HepG2 (cell line): Measurements from ENCODE around the gene TPPP2. TPM values are rescaled to one million over a fixed set of nuclear protein-coding genes. Genes with fewer than 3 reads are reported as not detected.
A peak's percentile ranks its signal among the peaks of the same experiment; 100 is the strongest.

Source experiments
- AGO1 ChIP-seq: fragments of 200-400 bp; formaldehyde crosslinking; IDR thresholded peaks from 2 replicates; pipeline ENCODE4 v1.6.1; 2017; ENCODE audit warnings: mild to moderate bottlenecking, low read depth, low read length, moderate library complexity; ENCODE audit not compliant: poor library complexity, severe bottlenecking
- ARID2 ChIP-seq: sonication (generic); formaldehyde crosslinking; IDR thresholded peaks from 2 replicates; pipeline ENCODE4 v1.8.1; 2022; ENCODE audit warnings: mild to moderate bottlenecking, missing genetic modification reagents, borderline replicate concordance
- DMAP1 ChIP-seq: IDR thresholded peaks from 2 replicates; pipeline ENCODE4 v1.6.1; 2016
- EEA1 ChIP-seq: sonication (generic); formaldehyde crosslinking; IDR thresholded peaks from 2 replicates; pipeline ENCODE4 v1.5.1; 2020; ENCODE audit warnings: mild to moderate bottlenecking, missing genetic modification reagents, borderline replicate concordance
- ETS1 ChIP-seq: sonication (generic); formaldehyde crosslinking; IDR thresholded peaks from 2 replicates; pipeline ENCODE4 v1.4.0; 2020; ENCODE audit warnings: missing genetic modification reagents
- GABPB1 ChIP-seq: IDR thresholded peaks from 2 replicates; pipeline ENCODE4 v1.6.1; 2016; ENCODE audit warnings: mild to moderate bottlenecking, missing genetic modification reagents, moderate library complexity, missing compliant biosample characterization
- GATAD2A ChIP-seq: IDR thresholded peaks from 2 replicates; pipeline ENCODE4 v1.6.1; 2016
- HES4 ChIP-seq: sonication (generic); formaldehyde crosslinking; IDR thresholded peaks from 2 replicates; pipeline ENCODE4 v1.9.0; 2021; ENCODE audit warnings: mild to moderate bottlenecking, missing genetic modification reagents, borderline replicate concordance
- HNF4A ChIP-seq: sonication (generic); formaldehyde crosslinking; IDR thresholded peaks from 2 replicates; pipeline ENCODE4 v1.4.0; 2020; ENCODE audit warnings: missing genetic modification reagents
- IKZF4 ChIP-seq: sonication (generic); formaldehyde crosslinking; IDR thresholded peaks from 2 replicates; pipeline ENCODE4 v1.5.1; 2020; ENCODE audit warnings: borderline replicate concordance, mild to moderate bottlenecking, low read depth, missing genetic modification reagents; ENCODE audit errors: not compliant biosample characterization
- MAX ChIP-seq: IDR thresholded peaks from 2 replicates; pipeline ENCODE4 v1.6.1; 2012; ENCODE audit warnings: inconsistent platforms
- MTF2 ChIP-seq: sonication (generic); formaldehyde crosslinking; IDR thresholded peaks from 2 replicates; pipeline ENCODE4 v1.5.0; 2020; ENCODE audit warnings: missing genetic modification reagents, borderline replicate concordance
- MXI1 ChIP-seq: IDR thresholded peaks from 3 replicates; pipeline ENCODE4 v1.6.1; 2012; ENCODE audit warnings: low read depth, low read length, inconsistent platforms, borderline replicate concordance
- NONO ChIP-seq, 2 experiments: fragments of 450-650 bp in 1 of 2; sonication (generic) in 1 of 2; formaldehyde crosslinking in 1 of 2; IDR thresholded peaks in 1 of 2; conservative IDR thresholded peaks in 1 of 2; 2 replicates each; pipeline versions ENCODE4 v1.6.1 to v1.8.0; 2017 to 2022; ENCODE audit warnings: mild to moderate bottlenecking in 1 of 2, missing genetic modification reagents in 1 of 2, moderate library complexity in 1 of 2
- NR2C2 ChIP-seq: sonication (generic); formaldehyde crosslinking; IDR thresholded peaks from 2 replicates; pipeline ENCODE4 v1.4.0; 2020; ENCODE audit warnings: missing genetic modification reagents, mild to moderate bottlenecking, moderate library complexity, borderline replicate concordance
- RARG ChIP-seq: sonication (generic); formaldehyde crosslinking; IDR thresholded peaks from 2 replicates; pipeline ENCODE4 v1.4.0; 2020; ENCODE audit warnings: low read depth, mild to moderate bottlenecking, missing genetic modification reagents
- SP1 ChIP-seq, 2 experiments: fragments of 450-650 bp in 1 of 2; sonication (generic) in 1 of 2; formaldehyde crosslinking in 1 of 2; IDR thresholded peaks; 2 replicates each; pipeline versions ENCODE4 v1.4.0 to v1.6.1; 2016 to 2020; ENCODE audit warnings: missing genetic modification reagents in 1 of 2
- TARDBP ChIP-seq: sonication (generic); formaldehyde crosslinking; IDR thresholded peaks from 2 replicates; pipeline ENCODE4 v1.8.0; 2022; ENCODE audit warnings: mild to moderate bottlenecking, missing genetic modification reagents
- XRCC5 ChIP-seq: fragments of 200-400 bp; formaldehyde crosslinking; optimal IDR thresholded peaks from 2 replicates; pipeline ENCODE3; 2017; ENCODE audit warnings: mild to moderate bottlenecking, low read length
- polyA plus RNA-seq, 8 experiments: library from polyadenylated mRNA; depleted of rRNA in 3 of 8; stranded (reverse) in 7 of 8; unstranded in 1 of 8; fragments of >200 nt; fragmentation: Illumina TruSeq in 4 of 8; extraction: Trizol in 4 of 8; gene quantifications; 2 replicates each; pipeline versions ENCODE4 v1.2.1 to v1.2.3, GENCODE V29; 2011 to 2016; ENCODE audit warnings: low read depth in 4 of 8, missing spikeins in 1 of 8, mixed read lengths in 1 of 8; ENCODE audit not compliant: insufficient read depth in 1 of 8
- total RNA-seq, 5 experiments: library from RNA; depleted of rRNA; stranded (reverse); fragments of >200 nt; fragmentation: Illumina TruSeq; extraction: Trizol; gene quantifications; 2 replicates each; pipeline ENCODE4 v1.2.3, GENCODE V29; 2016; ENCODE audit warnings: low read depth in 1 of 5
- TF ChIP-seq, protein P1 (sequence below): sonication (generic); formaldehyde crosslinking; IDR thresholded peaks from 2 replicates; pipeline ENCODE4 v1.4.0; 2020; ENCODE audit warnings: mild to moderate bottlenecking, missing genetic modification reagents
- TF ChIP-seq, protein P2 (sequence below): sonication (generic); formaldehyde crosslinking; IDR thresholded peaks from 2 replicates; pipeline ENCODE4 v1.5.1; 2020; ENCODE audit warnings: missing genetic modification reagents, mild to moderate bottlenecking, borderline replicate concordance
- TF ChIP-seq, protein P3 (sequence below): sonication (generic); formaldehyde crosslinking; IDR thresholded peaks from 2 replicates; pipeline ENCODE4 v1.4.0; 2020; ENCODE audit warnings: missing genetic modification reagents

The TPPP2 gene
- total and polyA plus RNA-seq, 2 of the 13 experiments (the other 11 are each of a cell fraction or from before 2014, with no cell fraction given) = 0.58 to 4.2 TPM

DNA sequence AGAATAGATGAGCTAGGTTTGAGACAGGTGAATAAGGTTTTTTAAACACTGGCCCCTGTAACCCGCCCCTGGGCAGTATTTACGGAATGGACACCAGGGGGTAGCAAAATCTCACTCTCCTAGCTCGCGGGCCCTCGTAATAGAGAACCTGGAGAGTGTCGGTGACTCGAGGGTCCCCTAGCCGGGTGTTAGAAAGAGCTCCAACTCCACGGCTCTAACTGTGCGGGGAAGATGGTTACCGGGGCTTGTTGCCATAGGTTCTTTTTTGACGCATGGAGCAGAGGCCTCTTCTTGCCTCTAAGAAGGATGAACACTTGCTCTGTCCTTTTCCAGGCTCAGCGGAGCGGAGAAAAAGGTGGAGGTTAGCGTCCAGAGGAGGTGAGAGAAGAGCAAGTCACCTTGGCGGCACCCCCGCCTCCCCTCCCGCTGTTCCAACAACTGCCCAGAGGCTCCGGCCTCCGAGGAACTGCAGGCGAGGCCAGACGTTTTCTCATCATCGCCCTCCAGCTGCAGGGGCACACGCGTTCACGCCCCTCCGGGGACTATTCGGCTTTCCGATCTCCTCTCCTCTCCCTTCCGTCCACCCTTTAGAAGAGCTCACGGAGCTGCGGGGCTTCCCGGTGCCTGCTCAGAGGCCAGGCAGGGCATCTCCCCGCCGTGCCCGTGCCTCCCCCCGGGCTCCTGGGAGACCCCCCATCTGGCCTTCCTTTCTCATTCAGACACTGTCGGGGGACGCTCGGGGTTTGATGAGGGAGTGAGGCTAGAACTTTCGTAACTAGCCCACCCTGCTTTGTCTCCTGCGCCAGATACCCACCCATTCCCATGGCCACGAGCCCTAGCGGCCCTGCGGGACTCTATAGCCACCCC is 38.7 kb downstream of the TPPP2 start (continued):
- TF ChIP-seq, protein P1, sequence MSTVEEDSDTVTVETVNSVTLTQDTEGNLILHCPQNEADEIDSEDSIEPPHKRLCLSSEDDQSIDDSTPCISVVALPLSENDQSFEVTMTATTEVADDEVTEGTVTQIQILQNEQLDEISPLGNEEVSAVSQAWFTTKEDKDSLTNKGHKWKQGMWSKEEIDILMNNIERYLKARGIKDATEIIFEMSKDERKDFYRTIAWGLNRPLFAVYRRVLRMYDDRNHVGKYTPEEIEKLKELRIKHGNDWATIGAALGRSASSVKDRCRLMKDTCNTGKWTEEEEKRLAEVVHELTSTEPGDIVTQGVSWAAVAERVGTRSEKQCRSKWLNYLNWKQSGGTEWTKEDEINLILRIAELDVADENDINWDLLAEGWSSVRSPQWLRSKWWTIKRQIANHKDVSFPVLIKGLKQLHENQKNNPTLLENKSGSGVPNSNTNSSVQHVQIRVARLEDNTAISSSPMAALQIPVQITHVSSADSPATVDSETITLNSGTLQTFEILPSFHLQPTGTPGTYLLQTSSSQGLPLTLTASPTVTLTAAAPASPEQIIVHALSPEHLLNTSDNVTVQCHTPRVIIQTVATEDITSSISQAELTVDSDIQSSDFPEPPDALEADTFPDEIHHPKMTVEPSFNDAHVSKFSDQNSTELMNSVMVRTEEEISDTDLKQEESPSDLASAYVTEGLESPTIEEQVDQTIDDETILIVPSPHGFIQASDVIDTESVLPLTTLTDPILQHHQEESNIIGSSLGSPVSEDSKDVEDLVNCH (CRISPR knock-in tag) = no peak
- TF ChIP-seq RARG (CRISPR knock-in tag) (no peak), NONO (IDR thresholded peaks at IDR 0.05) (no peak), NONO (CRISPR knock-in tag; conservative IDR thresholded peaks at IDR 0.05) (no peak; the same call in 1 of the 2 replicates), NR2C2 (CRISPR knock-in tag) (no peak), ARID2 (CRISPR knock-in tag) (no peak), ETS1 (CRISPR knock-in tag) (no peak), TARDBP (CRISPR knock-in tag) (no peak), GATAD2A (CRISPR knock-in tag) (peak; percentile 67; the same call in 1 of the 2 replicates), DMAP1 (peak; percentile 45; the same call in 1 of the 2 replicates), HES4 (CRISPR knock-in tag) (no peak), SP1 (IDR thresholded peaks at IDR 0.05) (no peak), SP1 (CRISPR knock-in tag; IDR thresholded peaks at IDR 0.05) (no peak; the same call in 1 of the 2 replicates), MXI1 (no peak), AGO1 (no peak), IKZF4 (CRISPR knock-in tag) (no peak), EEA1 (CRISPR knock-in tag) (no peak; the same call in 1 of the 2 replicates), GABPB1 (CRISPR knock-in tag) (peak; percentile 22; the same call in 1 of the 2 replicates), HNF4A (CRISPR knock-in tag) (no peak), XRCC5 (peak; percentile 52), MAX (peak; percentile 30; the same call in 1 of the 2 replicates), MTF2 (CRISPR knock-in tag) (no peak)
- TF ChIP-seq, protein P2, sequence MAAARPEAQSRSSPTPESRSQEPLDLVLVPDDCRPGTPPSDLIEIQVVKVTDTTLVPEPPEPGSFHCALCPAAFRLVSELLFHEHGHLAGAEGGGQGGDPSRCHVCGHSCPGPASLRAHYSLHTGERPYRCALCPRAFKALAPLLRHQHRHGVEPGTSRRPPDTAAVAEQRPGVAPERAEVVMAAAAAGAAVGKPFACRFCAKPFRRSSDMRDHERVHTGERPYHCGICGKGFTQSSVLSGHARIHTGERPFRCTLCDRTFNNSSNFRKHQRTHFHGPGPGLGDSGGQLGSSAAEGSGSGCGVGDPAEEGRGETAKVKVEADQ (CRISPR knock-in tag) = no peak
- TF ChIP-seq, protein P3, sequence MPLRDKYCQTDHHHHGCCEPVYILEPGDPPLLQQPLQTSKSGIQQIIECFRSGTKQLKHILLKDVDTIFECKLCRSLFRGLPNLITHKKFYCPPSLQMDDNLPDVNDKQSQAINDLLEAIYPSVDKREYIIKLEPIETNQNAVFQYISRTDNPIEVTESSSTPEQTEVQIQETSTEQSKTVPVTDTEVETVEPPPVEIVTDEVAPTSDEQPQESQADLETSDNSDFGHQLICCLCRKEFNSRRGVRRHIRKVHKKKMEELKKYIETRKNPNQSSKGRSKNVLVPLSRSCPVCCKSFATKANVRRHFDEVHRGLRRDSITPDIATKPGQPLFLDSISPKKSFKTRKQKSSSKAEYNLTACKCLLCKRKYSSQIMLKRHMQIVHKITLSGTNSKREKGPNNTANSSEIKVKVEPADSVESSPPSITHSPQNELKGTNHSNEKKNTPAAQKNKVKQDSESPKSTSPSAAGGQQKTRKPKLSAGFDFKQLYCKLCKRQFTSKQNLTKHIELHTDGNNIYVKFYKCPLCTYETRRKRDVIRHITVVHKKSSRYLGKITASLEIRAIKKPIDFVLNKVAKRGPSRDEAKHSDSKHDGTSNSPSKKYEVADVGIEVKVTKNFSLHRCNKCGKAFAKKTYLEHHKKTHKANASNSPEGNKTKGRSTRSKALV (CRISPR knock-in tag) = peak; percentile 51; the same call in 1 of the 2 replicates
